Endothelial cell (in vitro differentiated cells): ENCODE results near the gene PNCK. TPM values are rescaled to one million over a fixed set of nuclear protein-coding genes. Genes with fewer than 3 reads are reported as not detected.

Experiments used
- DNase-seq: peaks from one replicate; pipeline ENCODE4 v3.0.0; 2021; ENCODE audit warnings: low spot score
- H3K27ac Mint-ChIP-seq: one replicate; pipeline ENCODE4 v1.8.0; 2021; ENCODE audit warnings: mixed read lengths, inconsistent platforms; ENCODE audit not compliant: unreplicated experiment
- H3K27me3 Mint-ChIP-seq: one replicate; pipeline ENCODE4 v1.8.0; 2021; ENCODE audit warnings: mild to moderate bottlenecking, moderate library complexity, mixed read lengths, inconsistent platforms; ENCODE audit not compliant: unreplicated experiment
- H3K36me3 Mint-ChIP-seq: one replicate; pipeline ENCODE4 v1.8.0; 2021; ENCODE audit warnings: mild to moderate bottlenecking, low read depth, mixed read lengths, inconsistent platforms; ENCODE audit not compliant: unreplicated experiment
- H3K4me1 Mint-ChIP-seq: one replicate; pipeline ENCODE4 v1.8.0; 2021; ENCODE audit warnings: mild to moderate bottlenecking, mixed read lengths, inconsistent platforms; ENCODE audit not compliant: unreplicated experiment
- H3K4me3 Mint-ChIP-seq: one replicate; pipeline ENCODE4 v1.8.0; 2021; ENCODE audit warnings: mild to moderate bottlenecking, mixed read lengths, inconsistent platforms; ENCODE audit not compliant: unreplicated experiment
- H3K9me3 Mint-ChIP-seq: one replicate; pipeline ENCODE4 v1.8.0; 2021; ENCODE audit warnings: mixed read lengths, inconsistent platforms; ENCODE audit not compliant: unreplicated experiment
- total RNA-seq: library from RNA; stranded (reverse); fragmentation: NEBNext Ultra II Directional; extraction: Animal tissue kit (Norgen Biotek cat#: 25700); gene quantifications from one replicate; pipeline ENCODE4 v1.2.1, GENCODE V29; 2021; ENCODE audit not compliant: unreplicated experiment
- TF ChIP-seq, protein P1 (sequence below): fragments of 200-600 bp; sonication (generic); IDR thresholded peaks from one replicate; pipeline ENCODE4 v1.5.0; 2021; ENCODE audit warnings: antibody characterized with exemption; ENCODE audit not compliant: unreplicated experiment

The PNCK gene
- total RNA-seq, 1 donor from 2014 or later: 0.41 TPM

DNA sequence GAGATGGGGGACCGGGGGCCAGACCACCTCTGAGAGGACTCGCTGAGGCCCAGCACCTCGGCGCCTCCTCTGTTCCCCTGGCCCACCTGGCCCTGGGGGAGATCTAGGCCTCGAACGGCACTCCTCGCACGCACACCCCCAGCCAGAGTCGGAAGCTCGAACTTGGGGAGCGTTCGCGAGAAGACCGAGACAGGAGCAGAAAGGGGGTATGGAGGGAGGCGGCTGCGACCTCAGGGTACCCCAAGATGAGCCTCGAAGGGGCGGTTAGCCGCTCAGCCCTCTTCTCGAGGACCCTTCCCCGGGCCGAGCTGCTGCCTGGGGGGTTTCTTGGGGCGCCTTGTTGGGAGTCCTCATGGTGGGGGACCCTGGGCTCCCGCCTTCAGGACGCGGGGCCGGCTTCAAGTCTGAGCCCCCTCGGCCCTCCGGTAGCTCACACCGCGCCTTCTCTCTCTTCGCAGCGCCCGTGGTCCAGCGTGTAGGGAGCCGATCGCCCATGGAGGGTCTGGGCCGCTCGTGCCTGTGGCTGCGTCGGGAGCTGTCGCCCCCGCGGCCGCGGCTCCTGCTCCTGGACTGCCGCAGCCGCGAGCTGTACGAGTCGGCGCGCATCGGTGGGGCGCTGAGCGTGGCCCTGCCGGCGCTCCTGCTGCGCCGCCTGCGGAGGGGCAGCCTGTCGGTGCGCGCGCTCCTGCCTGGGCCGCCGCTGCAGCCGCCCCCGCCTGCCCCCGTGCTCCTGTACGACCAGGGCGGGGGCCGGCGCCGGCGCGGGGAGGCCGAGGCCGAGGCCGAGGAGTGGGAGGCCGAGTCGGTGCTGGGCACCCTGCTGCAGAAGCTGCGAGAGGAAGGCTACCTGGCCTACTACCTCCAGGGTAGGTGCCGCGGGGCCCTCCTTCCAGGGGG is 25.9 kb downstream of the PNCK start:
- H3K4me3 Mint-ChIP-seq: no peak overlapping the region
- peaks cover 15% of the 10 kb centered on the region for H3K27me3 Mint-ChIP-seq
- H3K27ac Mint-ChIP-seq: no peak overlapping the region
- TF ChIP-seq, protein P1, sequence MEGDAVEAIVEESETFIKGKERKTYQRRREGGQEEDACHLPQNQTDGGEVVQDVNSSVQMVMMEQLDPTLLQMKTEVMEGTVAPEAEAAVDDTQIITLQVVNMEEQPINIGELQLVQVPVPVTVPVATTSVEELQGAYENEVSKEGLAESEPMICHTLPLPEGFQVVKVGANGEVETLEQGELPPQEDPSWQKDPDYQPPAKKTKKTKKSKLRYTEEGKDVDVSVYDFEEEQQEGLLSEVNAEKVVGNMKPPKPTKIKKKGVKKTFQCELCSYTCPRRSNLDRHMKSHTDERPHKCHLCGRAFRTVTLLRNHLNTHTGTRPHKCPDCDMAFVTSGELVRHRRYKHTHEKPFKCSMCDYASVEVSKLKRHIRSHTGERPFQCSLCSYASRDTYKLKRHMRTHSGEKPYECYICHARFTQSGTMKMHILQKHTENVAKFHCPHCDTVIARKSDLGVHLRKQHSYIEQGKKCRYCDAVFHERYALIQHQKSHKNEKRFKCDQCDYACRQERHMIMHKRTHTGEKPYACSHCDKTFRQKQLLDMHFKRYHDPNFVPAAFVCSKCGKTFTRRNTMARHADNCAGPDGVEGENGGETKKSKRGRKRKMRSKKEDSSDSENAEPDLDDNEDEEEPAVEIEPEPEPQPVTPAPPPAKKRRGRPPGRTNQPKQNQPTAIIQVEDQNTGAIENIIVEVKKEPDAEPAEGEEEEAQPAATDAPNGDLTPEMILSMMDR: no peak
- H3K36me3 Mint-ChIP-seq: no peaks in the 10 kb centered on the region
- DNase-seq: no peak
- no peaks in the 10 kb centered on the region for H3K4me1 Mint-ChIP-seq
- H3K9me3 Mint-ChIP-seq: no peaks in the 10 kb centered on the region

DNA sequence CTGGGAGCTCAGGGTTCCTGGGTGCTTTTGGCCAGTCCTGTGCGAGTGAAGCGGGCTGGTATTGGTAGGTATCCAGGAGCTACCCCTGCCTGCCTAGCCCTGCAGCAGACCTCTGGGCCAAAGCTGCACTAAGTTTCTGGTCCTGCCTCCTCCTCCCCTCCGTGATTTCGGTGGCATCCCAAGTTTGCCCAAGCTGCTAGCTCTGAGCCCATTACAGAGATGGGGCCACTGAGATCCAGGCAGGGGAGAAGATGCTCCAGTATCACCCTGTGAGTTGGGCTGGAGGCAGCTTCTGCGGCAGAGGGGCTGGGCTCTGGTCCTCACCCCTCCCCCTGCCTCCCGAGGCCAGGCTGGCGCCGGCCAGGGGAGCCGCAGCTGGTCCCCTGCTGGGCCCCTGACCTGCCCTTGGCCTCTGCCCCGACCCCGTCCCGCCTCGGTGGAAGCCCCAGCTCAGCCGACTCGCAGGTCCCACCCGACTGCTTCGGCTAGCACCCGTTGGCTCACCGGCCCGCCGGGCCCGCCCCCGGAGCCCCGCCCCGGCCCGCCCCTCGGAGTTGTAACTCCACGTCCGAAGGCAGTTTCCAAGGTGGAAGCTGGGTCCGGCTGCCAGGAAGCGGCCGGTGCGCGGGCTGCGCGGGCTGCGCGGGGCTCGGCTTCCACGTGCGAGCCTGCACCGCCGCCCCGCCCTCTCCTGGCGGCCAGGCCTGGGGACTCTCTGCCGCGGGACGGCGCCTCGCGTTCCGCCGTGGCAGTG is 26.8 kb downstream of the PNCK start, which contains the start of gene DUSP9:
Gene DUSP9, plus strand, starts transcription at position 584 of the 754 bp plus-strand sequence. CDS start 751 bp downstream, outside the sequence.
- Mint-ChIP-seq H3K4me3 (no peak within 1 kb of the TSS), H3K4me1 (no peaks in the 10 kb centered on the region), H3K27ac (no peak within 1 kb of the TSS), H3K27me3 (peaks cover 16% of the 10 kb centered on the region), H3K36me3 (no peaks in the 10 kb centered on the region), H3K9me3 (no peaks in the 10 kb centered on the region)
- DNase-seq: peak; percentile 30
- TF ChIP-seq, protein P1: no peak

DNA sequence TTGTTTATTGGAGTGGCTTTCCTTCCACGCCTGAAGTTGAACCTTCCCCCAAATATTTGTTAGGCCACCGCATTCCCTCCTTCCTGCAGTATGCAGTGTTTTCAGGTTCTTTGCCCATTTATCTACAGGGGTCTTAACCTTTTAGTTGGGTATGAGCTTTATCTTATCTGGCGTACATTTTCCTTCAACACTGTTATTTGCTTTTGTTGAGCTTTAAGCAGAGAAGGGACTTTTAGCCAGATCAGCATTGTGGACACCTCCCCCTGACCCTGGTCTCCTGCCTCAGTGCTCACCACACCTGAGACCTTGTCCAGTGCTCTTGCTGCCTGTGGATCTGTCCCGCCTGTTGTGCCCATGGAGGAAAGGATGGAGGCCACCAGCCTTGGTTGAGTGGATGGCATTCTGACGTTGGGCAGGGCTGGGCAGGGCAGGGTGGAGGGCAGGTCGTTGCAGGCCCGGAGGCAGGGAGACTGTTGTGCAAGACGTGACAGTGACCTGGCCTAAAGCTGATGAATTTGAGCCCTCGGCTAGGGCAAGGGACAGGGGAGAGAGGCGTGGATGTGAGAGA is 27.6 kb downstream of the PNCK start:
- Mint-ChIP-seq H3K27ac (no peak overlapping the region), H3K27me3 (peaks cover 16% of the 10 kb centered on the region), H3K9me3 (no peaks in the 10 kb centered on the region), H3K36me3 (no peaks in the 10 kb centered on the region), H3K4me3 (no peak overlapping the region), H3K4me1 (no peaks in the 10 kb centered on the region)
- no peak for DNase-seq
- TF ChIP-seq, protein P1: no peak

DNA sequence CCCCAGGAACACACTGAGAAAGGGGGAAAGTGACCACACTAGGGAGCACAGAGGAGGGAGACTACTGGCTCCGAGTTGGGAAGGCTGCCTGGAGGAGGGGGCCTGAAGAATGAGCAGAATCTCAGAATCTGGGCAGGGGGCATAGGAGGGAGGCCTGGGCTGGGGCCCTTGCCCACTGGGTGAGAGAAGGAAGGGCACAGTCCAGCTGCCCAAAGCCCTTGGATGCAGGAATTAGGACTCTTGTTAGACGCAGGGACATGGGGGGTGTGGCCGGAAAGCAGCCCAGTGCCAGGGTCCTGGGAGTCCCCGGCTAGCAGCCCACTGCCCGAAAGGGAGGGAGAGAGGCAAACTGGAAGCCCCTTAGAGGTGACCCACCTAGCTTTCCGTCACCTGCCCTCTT is 28.5 kb downstream of the PNCK start:
- H3K4me1 Mint-ChIP-seq: no peaks in the 10 kb centered on the region
- H3K4me3 Mint-ChIP-seq: no peak overlapping the region
- no peak for DNase-seq
- TF ChIP-seq, protein P1: no peak
- no peaks in the 10 kb centered on the region for H3K36me3 Mint-ChIP-seq
- peaks cover 16% of the 10 kb centered on the region for H3K27me3 Mint-ChIP-seq
- no peak overlapping the region for H3K27ac Mint-ChIP-seq
- no peaks in the 10 kb centered on the region for H3K9me3 Mint-ChIP-seq
